Keratinocyte (primary cell): ENCODE measurements around the gene LRP1B. TPM values are rescaled to one million over a fixed set of nuclear protein-coding genes. Genes with fewer than 3 reads are reported as not detected.

Source experiments
- DNase-seq: peaks from one replicate; pipeline ENCODE4 v3.0.0-alpha.2; 2011; ENCODE audit warnings: low read depth, missing footprints, low spot score
- FAIRE-seq: peaks from 2 replicates; lab custom pipeline; 2011; peaks lifted over from hg19 to GRCh38; lab: Jason Lieb, UNC
- H2AFZ ChIP-seq: 2 replicates; pipeline ENCODE4 v1.6.0; 2012; ENCODE audit warnings: low read length, control low read depth, inconsistent platforms; ENCODE audit not compliant: control insufficient read depth
- H3K27ac ChIP-seq: 2 replicates; pipeline ENCODE4 v1.5.1; 2011; ENCODE audit warnings: low read length; ENCODE audit not compliant: control insufficient read depth, insufficient read depth
- H3K27me3 ChIP-seq: 3 replicates; pipeline ENCODE4 v1.6.0; 2011; ENCODE audit warnings: low read length; ENCODE audit not compliant: control insufficient read depth, insufficient read depth; ENCODE audit errors: extremely low read depth
- H3K36me3 ChIP-seq, 2 experiments: 2 replicates in 1 of 2; 3 replicates in 1 of 2; pipeline ENCODE4 v1.5.1; 2011; ENCODE audit warnings: low read length in 2 of 2, mild to moderate bottlenecking in 1 of 2; ENCODE audit not compliant: control insufficient read depth in 2 of 2, insufficient read depth in 2 of 2; ENCODE audit errors: extremely low read depth in 1 of 2
- H3K4me1 ChIP-seq: 3 replicates; pipeline ENCODE4 v1.5.1; 2011; ENCODE audit warnings: low read length; ENCODE audit not compliant: control insufficient read depth, insufficient read depth; ENCODE audit errors: extremely low read depth
- H3K4me2 ChIP-seq: 3 replicates; pipeline ENCODE4 v1.6.0; 2011; ENCODE audit warnings: low read depth, low read length; ENCODE audit not compliant: control insufficient read depth, insufficient read depth; ENCODE audit errors: extremely low read depth
- H3K4me3 ChIP-seq, 3 experiments: fragments of 200-600 bp in 1 of 3; sonication (generic) in 1 of 3; 2 replicates in 2 of 3; 3 replicates in 1 of 3; pipeline ENCODE4 v1.5.1; 2011 to 2016; ENCODE audit warnings: low read length in 3 of 3, mild to moderate bottlenecking in 3 of 3, control low read depth in 2 of 3, inconsistent platforms in 1 of 3, low read depth in 1 of 3, mixed read lengths in 1 of 3, mixed run types in 1 of 3, moderate library complexity in 1 of 3; ENCODE audit not compliant: control insufficient read depth in 2 of 3, insufficient read depth in 2 of 3; ENCODE audit errors: extremely low read depth in 1 of 3
- H3K79me2 ChIP-seq: 2 replicates; pipeline ENCODE4 v1.6.0; 2012; ENCODE audit warnings: low read length; ENCODE audit not compliant: control insufficient read depth, insufficient read depth
- H3K9ac ChIP-seq: 3 replicates; pipeline ENCODE4 v1.6.0; 2011; ENCODE audit warnings: low read length; ENCODE audit not compliant: control insufficient read depth, insufficient read depth; ENCODE audit errors: extremely low read depth
- H3K9me1 ChIP-seq: 3 replicates; pipeline ENCODE4 v1.6.0; 2011; ENCODE audit warnings: low read length; ENCODE audit not compliant: control insufficient read depth, insufficient read depth; ENCODE audit errors: extremely low read depth
- H3K9me3 ChIP-seq: 2 replicates; pipeline ENCODE4 v1.5.1; 2012; ENCODE audit warnings: low read depth, low read length; ENCODE audit not compliant: control insufficient read depth
- H4K20me1 ChIP-seq: 3 replicates; pipeline ENCODE4 v1.6.0; 2011; ENCODE audit warnings: low read length; ENCODE audit not compliant: control insufficient read depth, insufficient read depth; ENCODE audit errors: extremely low read depth
- EZH2 ChIP-seq: IDR thresholded peaks from one replicate; pipeline ENCODE4 v1.6.1; 2012; ENCODE audit warnings: inconsistent platforms, mild to moderate bottlenecking, low read length, moderate library complexity
- dilution Hi-C: fragments of 300-500 bp; cut with MboI; formaldehyde crosslinking; loops from one replicate; pipeline ENCODE4 v1.7.0; 2020; ENCODE audit warnings: low sequenced_read_pairs; ENCODE audit not compliant: extremely low pct_ligation_motif_present
- polyA plus RNA-seq, 5 experiments: library from polyadenylated mRNA; depleted of rRNA in 3 of 5; stranded (reverse) in 3 of 5; stranded (forward) in 1 of 5; unstranded in 1 of 5; fragments of >200 nt; gene quantifications; 1 replicate in 1 of 5; 2 replicates in 3 of 5; 3 replicates in 1 of 5; pipeline versions ENCODE4 v1.2.1 to v1.2.3, GENCODE V29; 2011 to 2012; ENCODE audit warnings: missing spikeins in 2 of 5, low read depth in 1 of 5, low replicate concordance in 1 of 5
- TF ChIP-seq, protein P1 (sequence below), 3 experiments: IDR thresholded peaks in 1 of 3; conservative IDR thresholded peaks in 1 of 3; optimal IDR thresholded peaks in 1 of 3; 2 replicates in 2 of 3; 3 replicates in 1 of 3; pipeline versions ENCODE3 to v1.5.1; 2011; ENCODE audit warnings: low read length in 3 of 3, mild to moderate bottlenecking in 3 of 3, moderate library complexity in 2 of 3, control low read depth in 1 of 3, inconsistent platforms in 1 of 3; ENCODE audit not compliant: insufficient read depth in 2 of 3; ENCODE audit errors: extremely low read depth in 1 of 3

Gene LRP1B
- polyA plus RNA-seq, 1 donor (not counting 4 experiments of a cell fraction or from before 2014, with no cell fraction given): not detected

DNA sequence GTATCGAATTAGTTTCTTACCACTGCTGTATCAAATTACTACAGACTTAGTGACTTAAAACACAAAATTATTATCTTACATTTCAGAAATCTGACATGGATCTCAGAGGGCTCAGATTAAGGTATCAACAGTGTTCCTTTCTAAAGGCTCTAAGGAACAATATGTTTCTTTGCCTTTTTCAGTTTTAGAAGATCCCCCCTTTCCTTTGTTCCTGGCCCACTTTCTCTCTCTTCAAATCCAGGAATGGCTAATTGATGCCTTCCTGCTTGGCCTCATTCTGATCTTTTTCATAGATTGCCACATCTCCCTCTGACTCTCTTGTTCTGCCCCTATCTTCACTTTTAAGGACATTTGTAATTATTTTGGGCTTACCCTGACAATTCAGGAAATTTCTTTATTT, 65.7 kb downstream of the LRP1B start:
- no peak overlapping the region for H3K9ac ChIP-seq
- no peaks in the 10 kb centered on the region for H3K4me1 ChIP-seq
- no peak overlapping the region for H3K4me3 ChIP-seq
- TF ChIP-seq EZH2: no peak
- TF ChIP-seq, protein P1, sequence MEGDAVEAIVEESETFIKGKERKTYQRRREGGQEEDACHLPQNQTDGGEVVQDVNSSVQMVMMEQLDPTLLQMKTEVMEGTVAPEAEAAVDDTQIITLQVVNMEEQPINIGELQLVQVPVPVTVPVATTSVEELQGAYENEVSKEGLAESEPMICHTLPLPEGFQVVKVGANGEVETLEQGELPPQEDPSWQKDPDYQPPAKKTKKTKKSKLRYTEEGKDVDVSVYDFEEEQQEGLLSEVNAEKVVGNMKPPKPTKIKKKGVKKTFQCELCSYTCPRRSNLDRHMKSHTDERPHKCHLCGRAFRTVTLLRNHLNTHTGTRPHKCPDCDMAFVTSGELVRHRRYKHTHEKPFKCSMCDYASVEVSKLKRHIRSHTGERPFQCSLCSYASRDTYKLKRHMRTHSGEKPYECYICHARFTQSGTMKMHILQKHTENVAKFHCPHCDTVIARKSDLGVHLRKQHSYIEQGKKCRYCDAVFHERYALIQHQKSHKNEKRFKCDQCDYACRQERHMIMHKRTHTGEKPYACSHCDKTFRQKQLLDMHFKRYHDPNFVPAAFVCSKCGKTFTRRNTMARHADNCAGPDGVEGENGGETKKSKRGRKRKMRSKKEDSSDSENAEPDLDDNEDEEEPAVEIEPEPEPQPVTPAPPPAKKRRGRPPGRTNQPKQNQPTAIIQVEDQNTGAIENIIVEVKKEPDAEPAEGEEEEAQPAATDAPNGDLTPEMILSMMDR (optimal IDR thresholded peaks at IDR 0.05 in 1 of 3, IDR thresholded peaks at IDR 0.05 in 1 of 3, conservative IDR thresholded peaks at IDR 0.05 in 1 of 3; ENCODE audit: extremely low read depth in 1 of 3, insufficient read depth in 2 of 3, low read length in 3 of 3): no peak
- dilution Hi-C loops: no loop called here
- H3K27me3 ChIP-seq: no peaks in the 10 kb centered on the region
- H2AFZ ChIP-seq: no peak overlapping the region
- FAIRE-seq (no peak), DNase-seq (no peak)
- H3K9me1 ChIP-seq: no peaks in the 10 kb centered on the region
- H3K9me3 ChIP-seq: no peaks in the 10 kb centered on the region
- no peak overlapping the region for H3K4me2 ChIP-seq
- no peak overlapping the region for H3K27ac ChIP-seq
- no peaks in the 10 kb centered on the region for H3K79me2 ChIP-seq
- no peaks in the 10 kb centered on the region for H4K20me1 ChIP-seq
- no peaks in the 10 kb centered on the region for H3K36me3 ChIP-seq

DNA sequence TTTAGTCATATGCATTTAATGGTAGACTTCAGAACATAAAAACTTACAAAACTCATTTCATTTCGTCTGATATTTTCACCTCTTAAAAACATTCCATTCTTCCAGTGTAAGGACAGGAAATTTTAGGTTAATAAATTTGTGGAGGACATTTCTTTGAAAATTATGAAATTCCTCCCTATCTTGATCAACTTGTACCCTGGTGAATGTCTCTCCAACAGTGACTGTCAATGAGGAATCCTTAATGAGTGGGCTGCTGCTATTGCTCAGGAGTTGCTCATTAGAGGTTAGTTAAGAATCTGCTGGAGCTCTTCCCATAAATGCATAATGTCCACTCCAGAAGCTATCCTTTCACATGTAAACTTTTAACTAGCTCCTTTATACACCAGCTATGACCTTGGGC, 69.1 kb downstream of the LRP1B start:
- Histone ChIP-seq H3K27me3 (no peaks in the 10 kb centered on the region), H3K79me2 (no peaks in the 10 kb centered on the region), H3K4me3 (no peak overlapping the region), H3K9me1 (no peaks in the 10 kb centered on the region), H3K4me2 (no peak overlapping the region), H3K36me3 (no peaks in the 10 kb centered on the region), H3K27ac (no peak overlapping the region), H3K4me1 (no peaks in the 10 kb centered on the region), H3K9me3 (no peaks in the 10 kb centered on the region), H3K9ac (no peak overlapping the region), H4K20me1 (no peaks in the 10 kb centered on the region), H2AFZ (no peak overlapping the region)
- TF ChIP-seq, protein P1 (optimal IDR thresholded peaks at IDR 0.05 in 1 of 3, IDR thresholded peaks at IDR 0.05 in 1 of 3, conservative IDR thresholded peaks at IDR 0.05 in 1 of 3; ENCODE audit: extremely low read depth in 1 of 3, insufficient read depth in 2 of 3, low read length in 3 of 3): no peak
- TF ChIP-seq EZH2: no peak
- FAIRE-seq (no peak), DNase-seq (no peak)
- dilution Hi-C loops: no loop called here
